Measurements from ENCODE around the gene NADK.
"Not testable (repeated sequence)": the region's sequence is repeated elsewhere in the genome, so short reads cannot be mapped to it uniquely, and the experiment has no call there.

The NADK gene

GRCh38 chr1:1704284-1704957 is 73.8 kb downstream of the NADK start:
- not testable (repeated sequence) for DNase-seq (ENCODE audit: low read depth, low spot score)

DNA sequence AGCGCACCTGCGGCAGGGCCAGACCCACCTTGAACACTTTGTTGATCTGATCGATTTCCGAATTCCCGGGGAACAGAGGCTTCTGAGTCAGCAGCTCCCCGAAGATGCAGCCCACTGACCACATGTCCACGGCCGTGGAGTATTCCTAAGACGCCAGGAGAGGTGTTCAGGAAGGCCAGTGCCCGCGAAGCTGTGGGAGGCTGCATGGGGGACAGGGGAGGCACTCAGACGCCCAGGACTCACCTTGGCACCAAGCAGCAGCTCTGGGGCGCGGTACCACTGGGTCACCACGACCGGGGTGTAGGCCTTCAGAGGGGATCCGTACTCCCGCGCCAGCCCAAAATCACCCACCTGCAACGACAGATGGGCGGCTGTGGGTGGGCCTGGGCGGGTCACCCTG is 74.5 kb downstream of the NADK start:
- no peak for DNase-seq (ENCODE audit: low read depth, low spot score)

DNA sequence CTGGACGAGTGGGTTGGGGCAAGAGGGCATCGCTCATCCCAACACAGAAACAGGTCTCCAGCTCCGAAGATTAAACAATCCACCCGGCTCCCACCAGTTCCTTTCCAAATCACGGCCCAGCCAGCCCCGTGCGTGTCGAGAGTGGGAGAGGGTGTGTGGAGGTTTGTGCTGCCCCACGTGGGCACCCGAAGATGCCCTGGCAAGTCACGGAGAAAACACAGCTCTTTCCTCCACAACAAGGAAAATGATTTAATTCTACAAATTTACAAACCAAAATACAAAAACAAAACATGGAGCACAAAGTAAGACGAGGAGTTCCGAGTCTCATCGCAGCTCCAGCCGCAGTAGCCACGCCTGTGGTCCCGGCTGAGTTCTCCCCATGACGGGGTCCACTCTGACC is 75.8 kb downstream of the NADK start:
- not testable (repeated sequence) for DNase-seq (ENCODE audit: low read depth, low spot score)
